Bronchial epithelial cell (primary cell): Measurements from ENCODE around the gene NEMP1. TPM values are rescaled to one million over a fixed set of nuclear protein-coding genes. Genes with fewer than 3 reads are reported as not detected.

ENCODE experiments used
- DNase-seq: peaks from one replicate; pipeline ENCODE4 v3.0.0-alpha.2; 2010; ENCODE audit warnings: low read depth
- FAIRE-seq: peaks from 2 replicates; lab custom pipeline; 2011; peaks lifted over from hg19 to GRCh38; lab: Jason Lieb, UNC
- H3K27me3 ChIP-seq: 2 replicates; pipeline ENCODE4 v1.5.1; 2011; ENCODE audit warnings: low read length; ENCODE audit not compliant: control insufficient read depth, insufficient read depth
- H3K36me3 ChIP-seq: 2 replicates; pipeline ENCODE4 v1.5.1; 2011; ENCODE audit warnings: low read length; ENCODE audit not compliant: control insufficient read depth, insufficient read depth
- H3K4me3 ChIP-seq: 2 replicates; pipeline ENCODE4 v1.5.1; 2011; ENCODE audit warnings: mild to moderate bottlenecking, low read depth, low read length, control low read depth
- CTCF ChIP-seq: IDR thresholded peaks from 2 replicates; pipeline ENCODE4 v1.5.1; 2011; ENCODE audit warnings: mild to moderate bottlenecking, moderate library complexity, low read length, control low read depth, inconsistent platforms; ENCODE audit not compliant: insufficient read depth, severe bottlenecking
- total RNA-seq: library from RNA; depleted of rRNA; stranded (reverse); fragments of >200 nt; gene quantifications from 2 replicates; pipeline ENCODE4 v1.2.1, GENCODE V29; 2014

Gene NEMP1
- total RNA-seq, 1 donor from 2014 or later, result 4.2 TPM

DNA sequence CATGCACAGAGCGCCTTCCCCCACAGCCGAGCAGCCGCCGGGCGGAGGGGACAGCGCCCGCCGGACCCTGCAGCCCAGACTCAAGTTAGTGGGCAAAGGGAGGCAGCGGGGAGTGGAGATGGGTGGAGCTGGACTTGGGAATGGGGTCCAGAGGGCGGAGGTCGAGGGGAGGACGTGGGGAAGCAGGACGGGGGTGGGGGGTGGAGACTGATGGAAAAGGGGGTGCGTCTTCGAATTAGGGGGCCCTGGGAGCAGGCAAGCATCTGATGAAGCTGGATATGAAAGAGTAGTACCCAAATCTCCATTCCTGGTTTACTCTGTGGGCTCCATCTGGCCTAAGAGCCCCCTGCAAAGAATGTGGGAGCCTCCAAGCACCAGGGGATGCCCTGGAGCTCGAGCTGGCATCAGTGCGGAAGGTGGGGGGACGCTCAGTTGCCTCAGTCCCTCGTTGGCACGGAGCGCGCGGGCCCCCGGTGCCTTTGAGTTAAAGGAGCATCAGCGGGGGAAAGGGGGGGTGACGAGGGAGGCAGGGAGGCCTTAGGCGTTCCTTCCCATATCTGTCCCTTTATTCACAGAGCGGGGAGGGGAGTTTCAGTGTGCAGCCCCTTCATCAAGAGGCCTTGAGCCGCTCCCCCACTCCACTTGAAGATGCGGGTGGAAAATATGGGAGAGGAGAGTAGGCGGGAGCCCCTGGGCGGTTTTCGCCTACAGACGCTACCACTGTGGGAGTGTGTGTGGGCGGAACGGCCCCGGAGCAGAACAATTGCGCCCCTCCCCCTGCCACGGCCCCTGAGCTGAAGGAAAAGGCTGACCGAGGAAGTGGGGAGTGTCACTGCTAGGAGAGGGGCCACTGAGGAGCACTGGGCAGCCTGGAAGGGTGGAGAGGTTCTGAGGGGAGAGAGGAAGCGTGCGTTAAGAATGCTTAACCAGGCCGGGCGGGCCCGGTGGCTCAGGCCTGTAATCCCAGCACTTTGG, 11.0 kb upstream of the NEMP1 start:
- Histone ChIP-seq H3K36me3 (peaks cover 23% of the 10 kb centered on the region), H3K27me3 (no peaks in the 10 kb centered on the region), H3K4me3 (peak overlapping the region; percentile 55)
- DNase-seq (no peak), FAIRE-seq (no peak)
- no peak for TF ChIP-seq CTCF

DNA sequence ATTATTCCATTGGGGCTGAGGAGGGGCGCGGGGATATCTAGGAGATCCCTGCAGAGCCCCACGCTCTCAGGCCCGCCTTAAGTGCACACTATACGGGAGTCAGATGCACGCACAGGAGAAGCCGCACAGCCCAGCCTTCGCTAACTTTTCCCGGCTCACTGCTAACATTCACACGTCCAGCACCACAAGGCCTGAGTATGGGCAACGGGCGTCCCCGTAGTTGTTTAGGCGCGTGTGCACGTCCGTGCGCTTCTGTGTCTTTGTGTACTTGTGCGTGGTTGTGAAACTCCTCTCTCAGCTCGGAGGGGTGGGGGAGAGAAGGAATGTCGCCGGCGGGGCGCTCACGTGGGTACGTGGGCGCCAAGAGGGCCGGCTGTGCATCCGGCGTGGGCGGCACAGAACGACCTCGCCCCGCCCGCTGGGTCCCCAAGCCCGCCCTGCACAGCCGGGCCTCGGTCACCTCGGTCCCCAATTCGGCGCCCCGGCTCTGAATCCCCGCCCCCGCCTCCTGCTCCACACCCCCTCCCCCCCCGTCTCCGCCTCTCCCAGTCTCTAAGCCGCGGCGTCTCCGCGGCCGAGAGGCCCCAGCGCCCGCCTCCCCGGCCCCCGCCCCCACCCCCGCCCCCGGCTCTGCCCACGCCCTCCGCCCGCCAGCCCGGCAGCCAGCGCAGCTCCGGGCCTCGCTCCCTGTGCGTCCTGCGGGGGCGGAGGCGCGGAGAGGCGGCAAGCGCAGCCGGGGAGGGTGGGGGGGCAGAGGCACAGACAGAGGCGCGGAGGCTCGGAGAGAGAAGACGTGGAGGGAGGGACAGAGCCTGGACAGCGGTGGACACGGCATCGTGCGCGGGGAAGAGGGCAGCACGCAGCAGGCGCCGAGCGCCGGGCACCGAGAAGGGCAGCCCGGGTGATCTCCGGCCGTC, 10.0 kb upstream of the NEMP1 start, which contains the start of gene NAB2:
Gene NAB2 (plus strand): TSS at position 761 of the 917 bp plus-strand sequence. CDS start 158 bp downstream, outside the sequence.
- no peak for FAIRE-seq
- no peaks in the 10 kb centered on the region for H3K27me3 ChIP-seq
- peak; percentile 88 for DNase-seq

DNA sequence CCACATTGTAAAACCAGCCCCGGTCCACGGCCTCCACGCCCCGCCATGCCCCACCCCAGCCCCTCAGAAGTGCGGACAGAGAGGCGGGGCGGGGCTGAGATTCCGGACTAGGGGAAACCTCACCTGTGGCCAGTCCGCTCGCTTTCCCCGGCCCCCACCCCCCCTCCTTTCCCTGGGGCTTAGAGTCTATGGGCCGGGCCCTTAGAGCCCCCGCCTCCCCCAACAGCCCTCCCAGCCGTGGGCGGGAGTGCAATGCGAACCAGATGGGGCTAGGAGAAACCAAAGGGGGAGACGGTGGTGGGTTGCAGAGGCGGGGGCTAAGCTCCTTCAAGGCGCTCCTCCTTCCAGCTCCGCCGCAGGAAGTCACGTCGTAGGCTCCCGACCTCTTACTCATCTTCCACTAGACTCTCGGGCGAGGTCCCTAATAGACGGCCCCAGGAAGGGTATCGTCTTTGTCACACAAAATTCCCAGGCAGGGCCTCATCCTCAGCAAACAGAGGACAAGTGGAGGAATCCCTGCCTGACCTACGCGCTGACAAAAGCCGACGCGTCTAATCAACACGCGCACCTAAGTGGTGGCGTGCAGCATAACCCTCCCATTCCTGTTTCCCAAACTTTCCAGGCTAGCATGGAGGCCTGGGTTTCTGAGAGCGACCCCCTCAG, 9.2 kb upstream of the NEMP1 start:
- TF ChIP-seq CTCF, result no peak
- DNase-seq (peak; percentile 93), FAIRE-seq (no peak)
- Histone ChIP-seq H3K36me3 (peaks cover 17% of the 10 kb centered on the region), H3K27me3 (no peaks in the 10 kb centered on the region), H3K4me3 (peak overlapping the region; percentile 57)

More for the DNA sequence above, 10.0 kb upstream of the NEMP1 start, which contains the start of gene NAB2:
- H3K36me3 ChIP-seq, result peaks cover 21% of the 10 kb centered on the region
- H3K4me3 ChIP-seq, result peak within 1 kb of the TSS; percentile 57
- TF ChIP-seq CTCF, result no peak

DNA sequence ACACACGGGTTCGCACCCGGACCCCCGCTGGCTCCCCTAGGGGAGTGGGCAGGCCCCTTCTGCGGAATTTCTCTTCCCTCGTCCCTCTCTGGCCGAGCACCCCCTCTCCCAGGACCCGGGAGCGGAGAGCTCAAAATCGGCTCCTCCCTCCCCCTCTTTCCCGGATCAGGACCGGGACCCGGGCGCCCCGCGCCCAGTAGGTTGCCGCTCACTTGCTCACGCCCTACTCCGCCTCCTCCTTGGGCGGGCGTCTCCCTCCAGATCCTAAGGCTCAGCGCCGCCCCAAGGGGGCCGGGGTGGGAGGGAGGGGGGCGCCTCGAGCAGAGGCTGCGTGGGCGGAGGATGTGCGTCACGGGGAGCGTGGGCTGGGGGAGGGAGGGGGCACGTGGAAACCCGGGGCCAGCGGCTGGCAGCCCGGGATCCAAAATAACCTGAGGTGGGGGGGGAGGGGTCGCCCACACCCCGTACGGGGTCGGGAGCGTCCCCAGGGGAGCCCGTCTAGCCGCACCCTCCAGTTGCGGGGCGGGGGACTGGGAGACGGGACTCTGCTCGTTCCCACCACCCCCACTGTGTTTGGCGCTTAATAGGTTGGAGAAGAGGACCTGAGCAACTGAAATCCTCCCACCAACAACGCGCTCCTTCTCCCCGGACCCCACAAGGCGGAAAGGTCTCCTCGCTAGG, 8.6 kb upstream of the NEMP1 start:
- H3K27me3 ChIP-seq, result no peaks in the 10 kb centered on the region
- no peak for FAIRE-seq
- peak; percentile 78 for DNase-seq
- peaks cover 14% of the 10 kb centered on the region for H3K36me3 ChIP-seq
- peak overlapping the region; percentile 57 for H3K4me3 ChIP-seq
- no peak for TF ChIP-seq CTCF

GRCh38 chr12:57086493-57087009, 8.0 kb upstream of the NEMP1 start:
- Histone ChIP-seq H3K27me3 (no peaks in the 10 kb centered on the region), H3K4me3 (peak overlapping the region; percentile 57), H3K36me3 (peaks cover 10% of the 10 kb centered on the region)
- peak; percentile 19 for TF ChIP-seq CTCF
- DNase-seq, result peak; percentile 73
- no peak for FAIRE-seq
